GM21825 (cell line): ENCODE data around the gene STRIP2.
"Not testable (repeated sequence)": the region's sequence is repeated elsewhere in the genome, so short reads cannot be mapped to it uniquely, and the experiment has no call there.

Experiments
- ATAC-seq: cut with Tn5 transposase; IDR thresholded peaks from one replicate; pipeline ENCODE4 v1.9.1; 2021; ENCODE audit warnings: mild to moderate bottlenecking, moderate library complexity; ENCODE audit not compliant: unreplicated experiment

Gene STRIP2

DNA sequence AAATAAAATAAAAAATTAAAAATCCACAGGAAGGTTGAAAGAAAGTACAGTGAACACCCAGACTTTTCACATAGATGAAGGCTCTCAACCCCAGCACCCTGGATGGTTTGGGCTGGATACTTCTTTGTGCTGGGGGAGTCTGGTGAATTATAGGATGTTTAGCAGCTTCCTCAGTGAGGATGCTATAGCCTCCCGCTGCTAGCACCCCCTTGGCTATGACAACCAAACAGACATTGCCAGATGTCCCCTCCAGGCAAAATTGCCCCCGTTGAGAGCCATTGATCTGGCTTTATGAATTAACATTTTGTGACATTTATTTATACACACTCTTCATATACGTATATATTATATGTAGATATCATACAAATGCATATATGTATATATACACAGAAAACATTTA, 89.7 kb downstream of the STRIP2 start:
- ATAC-seq: no peak

DNA sequence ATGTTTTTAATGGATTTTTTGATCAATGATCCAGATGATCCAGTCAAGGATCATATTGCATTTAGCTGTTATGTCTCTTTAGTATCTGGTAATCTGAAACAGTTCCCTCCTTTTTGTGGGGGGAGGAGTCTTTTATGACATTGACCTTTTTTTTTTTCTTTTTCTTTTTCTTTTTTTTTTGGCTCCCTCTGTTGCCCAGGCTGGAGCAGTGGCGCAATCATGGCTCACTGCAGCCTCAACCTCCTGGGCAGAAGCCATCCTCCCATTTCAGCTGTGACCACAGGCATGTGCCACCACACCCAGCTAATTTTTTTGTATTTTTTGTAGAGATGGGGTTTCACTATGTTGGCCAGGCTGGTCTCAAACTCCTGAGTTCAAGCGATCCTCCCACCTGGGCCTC, 90.2 kb downstream of the STRIP2 start:
- not testable (repeated sequence) for ATAC-seq

DNA sequence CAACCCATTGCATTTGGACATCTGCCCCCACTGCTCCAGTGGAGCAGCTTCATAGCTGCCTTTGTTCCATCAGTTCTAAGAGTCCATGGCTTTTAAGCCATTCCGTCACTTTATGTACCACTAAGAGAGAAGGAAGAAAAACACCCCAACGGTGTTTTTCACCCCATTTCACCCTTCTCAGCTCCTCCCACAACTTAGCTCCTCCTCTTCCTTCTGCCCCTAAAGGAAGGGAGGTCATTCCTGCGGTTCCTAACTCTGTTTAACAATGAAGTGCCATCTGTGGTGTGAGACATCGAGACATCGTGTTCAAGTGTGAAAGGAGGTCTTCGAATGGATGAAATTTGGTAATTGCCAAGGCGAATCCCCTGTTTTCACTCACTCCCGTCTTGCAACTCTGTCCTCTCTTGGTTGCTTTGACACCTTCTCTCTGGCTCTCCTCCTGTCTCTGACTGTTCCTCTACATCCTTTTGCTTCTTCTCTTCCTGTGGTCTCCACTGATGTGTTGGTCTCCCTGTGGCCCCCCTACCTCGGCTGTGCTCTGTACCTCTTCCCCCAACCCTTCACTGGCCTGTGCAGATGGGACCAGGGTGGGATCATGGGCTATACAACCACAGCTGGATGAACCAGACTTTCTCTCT, 91.1 kb downstream of the STRIP2 start:
- no peak for ATAC-seq

DNA sequence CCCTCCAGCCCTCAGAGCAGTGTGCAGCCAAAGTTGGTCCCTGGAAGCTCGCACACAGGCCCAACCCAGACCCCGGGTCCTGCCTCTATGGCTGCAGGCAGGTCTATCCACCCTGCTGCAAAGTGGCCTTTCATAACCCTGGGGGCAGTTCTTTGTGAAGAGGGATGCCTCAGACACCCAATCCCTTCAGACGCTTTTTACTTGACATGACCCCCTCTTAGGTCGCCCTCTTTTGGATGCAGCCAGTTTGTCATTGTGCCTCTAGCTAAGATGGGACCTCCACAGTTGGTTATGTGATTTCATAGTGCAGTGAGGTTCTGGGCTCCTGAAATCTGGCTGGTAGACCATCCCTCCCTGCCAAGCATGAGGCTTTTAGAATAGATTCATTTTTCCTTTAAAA, 95.4 kb downstream of the STRIP2 start:
- no peak for ATAC-seq

DNA sequence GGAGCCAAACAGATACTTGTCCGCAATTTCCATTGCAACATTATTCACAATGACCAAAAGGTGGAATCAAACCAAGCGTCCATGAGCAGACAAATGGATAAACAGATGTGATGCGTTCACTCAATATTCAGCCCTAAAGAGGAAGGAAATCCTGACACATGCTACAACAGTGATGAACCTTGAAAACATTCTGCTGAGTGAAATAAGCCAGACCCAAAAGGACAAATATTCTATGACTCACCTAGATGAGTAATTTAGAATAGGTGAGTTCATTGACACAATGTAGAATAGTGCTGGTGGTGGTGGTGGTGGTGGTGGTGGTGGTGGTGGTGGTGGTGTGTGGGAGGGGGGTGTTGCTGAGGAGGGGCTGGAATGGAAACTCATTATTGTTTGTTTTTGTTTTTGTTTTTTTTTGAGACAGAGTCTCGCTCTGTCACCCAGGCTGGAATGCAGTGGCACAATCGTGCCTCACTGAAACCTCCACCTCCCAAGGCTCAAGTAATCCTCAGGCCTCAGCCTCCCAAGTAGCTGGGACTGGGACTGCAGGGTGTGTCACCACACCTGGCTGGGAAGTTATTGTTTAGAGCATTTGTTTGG, 96.7 kb downstream of the STRIP2 start:
- ATAC-seq: no peak

DNA sequence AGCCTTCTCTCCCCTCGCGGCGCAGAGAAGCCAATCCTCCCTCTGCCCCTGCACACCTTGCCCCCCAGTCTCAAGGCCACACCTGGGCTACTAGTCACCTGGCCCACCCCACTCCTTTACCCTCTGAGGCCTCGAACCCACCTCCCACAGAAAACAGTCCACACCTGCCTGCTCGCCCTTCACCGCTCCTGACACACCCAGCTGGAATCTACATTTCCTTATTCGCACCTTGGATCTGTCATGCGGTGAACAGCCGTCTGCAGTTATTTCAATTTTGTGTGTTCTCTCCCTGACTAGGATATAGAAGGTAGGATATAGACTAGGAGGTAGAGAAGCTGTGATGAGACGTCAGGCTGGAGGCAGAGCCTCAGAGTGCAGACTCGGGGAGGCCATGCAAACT, 97.5 kb downstream of the STRIP2 start:
- ATAC-seq: no peak

DNA sequence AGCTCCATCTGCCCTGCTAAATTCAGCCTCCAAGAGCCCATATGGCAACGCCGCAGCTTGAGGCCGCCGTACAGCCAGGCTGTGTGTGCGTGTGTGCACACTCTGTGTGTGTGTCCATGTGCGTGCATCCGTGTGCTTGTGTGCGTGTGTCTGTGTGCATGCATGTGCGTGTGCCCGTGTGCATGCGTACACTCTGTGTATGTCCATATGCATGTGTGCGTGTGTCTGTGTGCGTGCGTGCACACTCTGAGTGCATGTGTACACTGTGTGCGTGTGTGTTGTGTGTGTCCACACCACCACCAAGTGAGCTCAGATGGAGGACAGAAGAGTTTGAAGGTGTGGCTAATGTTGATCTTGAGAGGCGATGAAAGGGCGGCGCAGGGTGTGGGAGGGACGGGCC, 98.1 kb downstream of the STRIP2 start:
- ATAC-seq: no peak

DNA sequence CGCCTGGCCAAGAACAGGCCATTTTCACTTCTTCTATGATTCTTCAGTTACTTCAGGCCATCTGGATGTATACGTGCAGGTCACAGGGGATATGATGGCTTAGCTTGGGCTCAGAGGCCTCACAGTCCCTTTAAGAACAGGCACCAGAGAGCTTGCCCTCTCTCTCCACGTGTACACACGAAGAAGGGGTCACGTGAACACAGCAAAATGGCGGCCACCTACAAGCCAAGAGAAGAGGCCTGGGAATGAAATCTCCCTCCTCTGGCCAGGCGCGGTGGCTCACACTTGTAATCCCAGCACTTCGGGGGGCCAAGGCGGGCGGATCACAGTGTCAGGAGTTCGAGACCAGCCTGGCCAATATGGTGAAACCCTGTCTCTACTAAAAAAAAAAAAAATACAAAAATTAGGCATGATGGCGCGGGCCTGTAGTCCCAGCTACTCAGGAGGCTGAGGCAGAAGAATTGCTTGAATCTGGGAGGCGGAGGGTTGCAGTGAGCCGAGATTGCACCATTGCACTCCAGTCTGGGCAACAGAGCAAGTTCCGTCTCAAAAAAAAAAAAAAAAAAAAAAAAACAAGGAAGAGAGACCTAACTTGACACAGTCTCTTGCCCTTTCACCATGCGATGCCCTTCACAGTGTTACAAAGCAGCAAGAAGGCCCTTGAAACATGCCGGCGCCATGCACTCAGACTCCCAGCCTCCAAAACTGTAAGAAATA, 100.5 kb downstream of the STRIP2 start:
- ATAC-seq: not testable (repeated sequence)

DNA sequence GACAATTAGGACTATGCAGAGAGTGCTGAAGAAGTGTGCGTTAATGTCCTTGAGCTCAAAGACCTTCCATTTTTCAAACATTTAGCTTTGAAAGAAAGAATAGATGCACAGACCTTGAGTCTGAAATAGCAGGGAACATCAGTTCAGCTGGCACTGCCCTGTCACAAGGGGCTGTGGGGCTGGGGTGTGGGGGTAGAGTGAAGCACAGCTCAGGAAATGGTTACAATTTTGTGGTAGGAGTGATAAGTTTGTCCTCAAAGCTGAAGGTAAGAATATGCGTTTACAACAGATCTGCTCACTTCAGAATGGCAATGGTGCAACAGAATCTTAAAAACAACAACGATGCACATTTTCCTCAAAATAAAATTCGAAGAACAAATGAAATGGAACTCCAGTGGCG, 101.7 kb downstream of the STRIP2 start:
- no peak for ATAC-seq

DNA sequence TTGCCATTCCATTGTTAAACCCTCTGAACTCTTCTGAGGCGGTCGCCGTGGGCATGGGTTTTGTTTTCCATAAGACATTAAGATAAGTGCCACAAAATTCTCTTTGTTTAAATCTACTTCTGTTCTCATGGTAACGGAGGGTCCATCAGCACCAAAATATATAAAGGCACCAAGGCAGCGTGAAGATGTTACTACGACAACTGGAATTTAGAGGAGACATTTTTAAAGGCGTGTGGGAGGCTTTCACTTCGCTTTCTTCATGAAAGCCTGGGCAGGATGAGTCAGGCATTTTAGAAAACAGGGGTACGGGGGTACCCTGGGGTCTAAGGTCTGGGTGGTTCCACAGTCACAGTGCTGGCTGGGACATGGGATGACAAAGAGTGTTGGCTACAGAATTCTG, 102.1 kb downstream of the STRIP2 start:
- ATAC-seq: no peak
